Uterus (tissue), 4 donors: ENCODE data around the gene ADAMTS18. TPM values are rescaled to one million over a fixed set of nuclear protein-coding genes. Genes with fewer than 3 reads are reported as not detected.

ENCODE experiments used
- DNase-seq, 2 donors: peaks; one replicate each; pipeline ENCODE4 v3.0.0-alpha.2; 2019 to 2020
- H3K27ac ChIP-seq, 2 donors: fragments of 200-600 bp; sonication (generic); 1 replicate in 1 of 2; 2 replicates in 1 of 2; pipeline ENCODE4 v1.5.1; 2016 to 2018
- H3K27me3 ChIP-seq, 2 donors: fragments of 200-600 bp; sonication (generic); one replicate each; pipeline ENCODE4 v1.5.1; 2018 to 2019; ENCODE audit warnings: control low read depth in 1 of 2
- H3K36me3 ChIP-seq, 2 donors: fragments of 200-600 bp; sonication (generic); one replicate each; pipeline ENCODE4 v1.5.1; 2019; ENCODE audit warnings: control low read depth in 1 of 2
- H3K4me1 ChIP-seq, 2 donors: fragments of 200-600 bp; sonication (generic); one replicate each; pipeline ENCODE4 v1.5.1; 2018 to 2019; ENCODE audit warnings: control low read depth in 1 of 2
- H3K4me3 ChIP-seq, 2 donors: fragments of 200-600 bp; sonication (generic); 1 replicate in 1 of 2; 2 replicates in 1 of 2; pipeline ENCODE4 v1.5.1; 2018 to 2019; ENCODE audit warnings: mild to moderate bottlenecking in 1 of 2
- H3K9me3 ChIP-seq, 2 donors: fragments of 200-600 bp; sonication (generic); one replicate each; pipeline ENCODE4 v1.5.1; 2019; ENCODE audit warnings: control low read depth in 1 of 2
- POLR2A ChIP-seq, 2 donors: fragments of 450-650 bp; IDR thresholded peaks; one replicate each; pipeline ENCODE4 v1.6.1; 2016; ENCODE audit warnings: antibody characterized with exemption in 2 of 2, mild to moderate bottlenecking in 1 of 2, moderate library complexity in 1 of 2
- intact Hi-C: fragments of 100-400 bp; cut with DNase I; formaldehyde crosslinking; loops from one replicate; pipeline ENCODE4 v1.15.1; 2023; ENCODE audit warnings: low total_unique reads
- total RNA-seq, 4 donors: library from RNA; depleted of rRNA in 3 of 4; stranded (reverse); fragments of >200 nt in 3 of 4; gene quantifications; one replicate each; pipeline versions ENCODE4 v1.1.0 to v1.2.4, GENCODE V29; 2014 to 2023
- TF ChIP-seq, protein P1 (sequence below), 4 experiments: fragments of 200-600 bp in 2 of 4; fragments of 450-650 bp in 2 of 4; sonication (generic) in 2 of 4; IDR thresholded peaks; one replicate each; pipeline ENCODE4 v1.5.1; 2016 to 2019; ENCODE audit warnings: antibody characterized with exemption in 4 of 4, mild to moderate bottlenecking in 2 of 4, moderate library complexity in 1 of 4
- donor health status: DM: yes; HTN: yes; CAD: no.

Gene ADAMTS18
- total RNA-seq, 4 donors from 2014 or later: 3.5 to 5.3 TPM; not detected in 2

DNA sequence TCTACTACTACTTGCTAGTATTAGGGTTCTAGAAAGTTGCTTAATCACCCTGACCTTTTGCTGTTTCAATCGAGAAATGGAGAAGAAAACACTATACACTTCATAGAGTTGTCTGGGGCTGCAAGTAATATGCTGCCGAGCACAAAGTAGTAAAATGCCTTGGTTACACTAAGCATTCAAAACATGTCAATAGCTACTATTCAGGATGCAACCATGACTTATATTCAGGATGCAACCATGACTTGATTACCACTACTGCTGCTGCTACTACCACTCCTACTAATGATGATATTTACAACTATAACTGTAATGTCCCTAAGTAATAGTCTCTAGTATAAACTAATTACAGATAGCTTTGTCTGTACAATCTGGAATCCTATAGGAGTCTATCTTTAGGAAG, 35.3 kb downstream of the ADAMTS18 start:
- Histone ChIP-seq H3K4me1 (no peaks in the 10 kb centered on the region), H3K27me3 (no peaks in the 10 kb centered on the region), H3K36me3 (no peaks in the 10 kb centered on the region), H3K4me3 (no peak overlapping the region), H3K9me3 (no peaks in the 10 kb centered on the region), H3K27ac (no peak overlapping the region)
- TF ChIP-seq POLR2A (IDR thresholded peaks at IDR 0.05): no peak
- TF ChIP-seq, protein P1, sequence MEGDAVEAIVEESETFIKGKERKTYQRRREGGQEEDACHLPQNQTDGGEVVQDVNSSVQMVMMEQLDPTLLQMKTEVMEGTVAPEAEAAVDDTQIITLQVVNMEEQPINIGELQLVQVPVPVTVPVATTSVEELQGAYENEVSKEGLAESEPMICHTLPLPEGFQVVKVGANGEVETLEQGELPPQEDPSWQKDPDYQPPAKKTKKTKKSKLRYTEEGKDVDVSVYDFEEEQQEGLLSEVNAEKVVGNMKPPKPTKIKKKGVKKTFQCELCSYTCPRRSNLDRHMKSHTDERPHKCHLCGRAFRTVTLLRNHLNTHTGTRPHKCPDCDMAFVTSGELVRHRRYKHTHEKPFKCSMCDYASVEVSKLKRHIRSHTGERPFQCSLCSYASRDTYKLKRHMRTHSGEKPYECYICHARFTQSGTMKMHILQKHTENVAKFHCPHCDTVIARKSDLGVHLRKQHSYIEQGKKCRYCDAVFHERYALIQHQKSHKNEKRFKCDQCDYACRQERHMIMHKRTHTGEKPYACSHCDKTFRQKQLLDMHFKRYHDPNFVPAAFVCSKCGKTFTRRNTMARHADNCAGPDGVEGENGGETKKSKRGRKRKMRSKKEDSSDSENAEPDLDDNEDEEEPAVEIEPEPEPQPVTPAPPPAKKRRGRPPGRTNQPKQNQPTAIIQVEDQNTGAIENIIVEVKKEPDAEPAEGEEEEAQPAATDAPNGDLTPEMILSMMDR (IDR thresholded peaks at IDR 0.05): no peak
- intact Hi-C loops: no loop called here
- DNase-seq: no peak

GRCh38 chr16:77399066-77399465, 35.8 kb downstream of the ADAMTS18 start:
- Histone ChIP-seq H3K4me1 (no peaks in the 10 kb centered on the region), H3K36me3 (no peaks in the 10 kb centered on the region), H3K4me3 (no peak overlapping the region), H3K27ac (no peak overlapping the region), H3K27me3 (no peaks in the 10 kb centered on the region), H3K9me3 (no peaks in the 10 kb centered on the region)
- no peak for DNase-seq
- intact Hi-C loops: no loop called here
- TF ChIP-seq, protein P1 (IDR thresholded peaks at IDR 0.05): no peak
- TF ChIP-seq POLR2A (IDR thresholded peaks at IDR 0.05): no peak

DNA sequence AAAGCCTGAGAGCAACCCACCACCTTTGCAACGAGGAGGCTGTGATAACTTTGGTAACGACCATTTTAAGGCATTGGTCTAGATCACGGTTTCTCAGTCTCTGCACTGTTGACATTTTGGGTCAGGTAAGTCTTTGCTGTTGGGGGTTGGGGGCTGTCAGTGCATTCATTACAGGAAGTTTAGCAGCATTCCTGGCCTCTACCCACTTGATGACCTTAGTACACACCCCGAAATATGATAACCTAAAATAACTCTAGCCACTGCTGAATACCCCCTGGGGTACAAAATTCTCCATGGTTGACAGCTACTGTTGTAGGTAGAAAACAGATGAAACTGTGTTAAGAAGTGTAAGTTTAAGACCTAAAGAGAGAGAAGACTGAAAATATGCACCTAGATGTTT, 36.3 kb downstream of the ADAMTS18 start:
- no peaks in the 10 kb centered on the region for H3K4me1 ChIP-seq
- H3K36me3 ChIP-seq: no peaks in the 10 kb centered on the region
- H3K9me3 ChIP-seq: no peaks in the 10 kb centered on the region
- no peak for DNase-seq
- H3K27ac ChIP-seq: no peak overlapping the region
- no peak overlapping the region for H3K4me3 ChIP-seq
- TF ChIP-seq, protein P1 (IDR thresholded peaks at IDR 0.05): no peak
- TF ChIP-seq POLR2A (IDR thresholded peaks at IDR 0.05): no peak
- intact Hi-C loops: no loop called here
- no peaks in the 10 kb centered on the region for H3K27me3 ChIP-seq

GRCh38 chr16:77396461-77396860, 38.4 kb downstream of the ADAMTS18 start:
- TF ChIP-seq, protein P1 (IDR thresholded peaks at IDR 0.05): no peak
- no peak for TF ChIP-seq POLR2A (IDR thresholded peaks at IDR 0.05)
- intact Hi-C loops: no loop called here
- H3K27ac ChIP-seq: no peak overlapping the region
- no peak for DNase-seq
- H3K27me3 ChIP-seq: no peaks in the 10 kb centered on the region
- no peaks in the 10 kb centered on the region for H3K36me3 ChIP-seq
- H3K4me3 ChIP-seq: no peak overlapping the region
- no peaks in the 10 kb centered on the region for H3K9me3 ChIP-seq
- no peaks in the 10 kb centered on the region for H3K4me1 ChIP-seq

DNA sequence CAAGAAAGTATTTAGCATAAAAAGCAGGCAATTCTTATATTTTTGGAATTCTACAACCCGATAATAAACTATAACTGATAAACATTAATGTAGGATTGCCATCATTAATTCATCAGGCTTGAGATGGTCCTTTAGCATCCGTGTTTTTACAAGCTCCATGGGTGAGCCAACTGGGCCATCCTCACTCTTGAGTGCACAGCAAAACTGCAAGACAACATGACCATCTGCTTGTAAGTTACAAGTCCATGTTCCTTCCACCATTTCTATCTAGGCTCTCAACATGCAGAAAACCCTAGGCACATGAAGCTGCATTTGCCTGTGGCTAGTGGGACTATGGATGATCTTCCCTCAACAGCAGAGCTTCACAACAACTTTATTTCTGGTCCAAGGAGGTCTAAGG, 40.1 kb downstream of the ADAMTS18 start:
- intact Hi-C loops: no loop called here
- no peak overlapping the region for H3K4me3 ChIP-seq
- H3K9me3 ChIP-seq: no peaks in the 10 kb centered on the region
- H3K27me3 ChIP-seq: no peaks in the 10 kb centered on the region
- no peak overlapping the region for H3K27ac ChIP-seq
- no peaks in the 10 kb centered on the region for H3K4me1 ChIP-seq
- no peak for TF ChIP-seq POLR2A (IDR thresholded peaks at IDR 0.05)
- TF ChIP-seq, protein P1 (IDR thresholded peaks at IDR 0.05): no peak
- no peak for DNase-seq
- no peaks in the 10 kb centered on the region for H3K36me3 ChIP-seq
